Suprapubic skin (tissue), 3 donors: ENCODE data around the gene DPY19L1.
"Not testable (repeated sequence)": the region's sequence is repeated elsewhere in the genome, so short reads cannot be mapped to it uniquely, and the experiment has no call there.

ENCODE experiments used
- EP300 ChIP-seq: sonication (generic); formaldehyde crosslinking; IDR thresholded peaks from one replicate; pipeline ENCODE4 v1.6.1; 2017; ENCODE audit warnings: antibody characterized with exemption
- POLR2A ChIP-seq, 2 donors: fragments of 450-650 bp; IDR thresholded peaks; one replicate each; pipeline ENCODE4 v1.6.1; 2017; ENCODE audit warnings: antibody characterized with exemption in 2 of 2, mild to moderate bottlenecking in 2 of 2, moderate library complexity in 2 of 2
- TF ChIP-seq, protein P1 (sequence below), 2 donors: fragments of 200-600 bp in 1 of 2; fragments of 450-650 bp in 1 of 2; sonication (generic) in 1 of 2; IDR thresholded peaks; one replicate each; pipeline ENCODE4 v1.5.1; 2016 to 2019; ENCODE audit warnings: antibody characterized with exemption in 2 of 2, mild to moderate bottlenecking in 1 of 2, moderate library complexity in 1 of 2

GRCh38 chr7:34903921-34904320 lies 133.4 kb downstream of the DPY19L1 start:
- TF ChIP-seq POLR2A (IDR thresholded peaks at IDR 0.05); EP300: not testable (repeated sequence)
- TF ChIP-seq, protein P1, sequence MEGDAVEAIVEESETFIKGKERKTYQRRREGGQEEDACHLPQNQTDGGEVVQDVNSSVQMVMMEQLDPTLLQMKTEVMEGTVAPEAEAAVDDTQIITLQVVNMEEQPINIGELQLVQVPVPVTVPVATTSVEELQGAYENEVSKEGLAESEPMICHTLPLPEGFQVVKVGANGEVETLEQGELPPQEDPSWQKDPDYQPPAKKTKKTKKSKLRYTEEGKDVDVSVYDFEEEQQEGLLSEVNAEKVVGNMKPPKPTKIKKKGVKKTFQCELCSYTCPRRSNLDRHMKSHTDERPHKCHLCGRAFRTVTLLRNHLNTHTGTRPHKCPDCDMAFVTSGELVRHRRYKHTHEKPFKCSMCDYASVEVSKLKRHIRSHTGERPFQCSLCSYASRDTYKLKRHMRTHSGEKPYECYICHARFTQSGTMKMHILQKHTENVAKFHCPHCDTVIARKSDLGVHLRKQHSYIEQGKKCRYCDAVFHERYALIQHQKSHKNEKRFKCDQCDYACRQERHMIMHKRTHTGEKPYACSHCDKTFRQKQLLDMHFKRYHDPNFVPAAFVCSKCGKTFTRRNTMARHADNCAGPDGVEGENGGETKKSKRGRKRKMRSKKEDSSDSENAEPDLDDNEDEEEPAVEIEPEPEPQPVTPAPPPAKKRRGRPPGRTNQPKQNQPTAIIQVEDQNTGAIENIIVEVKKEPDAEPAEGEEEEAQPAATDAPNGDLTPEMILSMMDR (IDR thresholded peaks at IDR 0.05): not testable (repeated sequence)
